GM12878 (cell line): ENCODE data around the gene PHF2. TPM values are rescaled to one million over a fixed set of nuclear protein-coding genes. Genes with fewer than 3 reads are reported as not detected.

ENCODE experiments used
- ATAC-seq: fragments of 200-7000 bp; cut with Tn5 transposase; 3 replicates; pipeline ENCODE4 v1.9.1; 2020; ENCODE audit warnings: mild to moderate bottlenecking, moderate library complexity
- BruUV-seq: library from RNA; stranded (reverse); fragments of 400-500 nt; replicated peaks from 2 replicates; lab custom pipeline; 2021; lab: Mats Ljungman, UMichigan
- CTCF ChIA-PET: fragments of 300-600 bp; sonication (Branson Sonifier 250); formaldehyde crosslinking; extraction: SDS; loops from one replicate; lab custom pipeline; 2021; ENCODE audit warnings: inconsistent platforms; lab: Yijun Ruan, JAX
- POLR2A ChIA-PET: fragments of 350-600 bp; formaldehyde crosslinking; extraction: SDS; loops from one replicate; lab custom pipeline; 2021; ENCODE audit warnings: inconsistent platforms; lab: Charles Lee
- RAD21 ChIA-PET: fragments of 300-600 bp; sonication (Branson Sonifier 250); formaldehyde crosslinking; loops from one replicate; lab custom pipeline; 2023; ENCODE audit warnings: antibody characterized with exemption; ENCODE audit not compliant: unreplicated experiment; lab: Charles Lee
- SMC1A ChIA-PET: fragments of 300-600 bp; sonication (Branson Sonifier 250); formaldehyde crosslinking; loops from one replicate; lab custom pipeline; 2023; ENCODE audit not compliant: unreplicated experiment, uncharacterized antibody; lab: Charles Lee
- DNase-seq: peaks from one replicate; pipeline ENCODE4 v3.0.0-alpha.2; 2011; ENCODE audit warnings: low read depth, low spot score
- FAIRE-seq: peaks from 3 replicates; lab custom pipeline; 2011; peaks lifted over from hg19 to GRCh38; lab: Jason Lieb, UNC
- H2AFZ ChIP-seq: 2 replicates; pipeline ENCODE4 v1.6.0; 2011; ENCODE audit warnings: low read depth, low read length, control low read depth; ENCODE audit not compliant: control insufficient read depth
- H3K27ac ChIP-seq: 2 replicates; pipeline ENCODE4 v1.5.1; 2011; ENCODE audit warnings: control low read depth; ENCODE audit not compliant: control insufficient read depth, insufficient read depth
- H3K27me3 ChIP-seq, 2 experiments: replicated peaks in 1 of 2; 2 replicates each; pipeline versions ENCODE4 v1.6.0 to v1.6.1; 2011; ENCODE audit warnings: low read length in 1 of 2; ENCODE audit not compliant: control insufficient read depth in 2 of 2, insufficient read depth in 2 of 2
- H3K36me3 ChIP-seq, 2 experiments: 2 replicates each; pipeline ENCODE4 v1.5.1; 2011; ENCODE audit warnings: low read length in 1 of 2; ENCODE audit not compliant: control insufficient read depth in 2 of 2, insufficient read depth in 2 of 2
- H3K4me1 ChIP-seq: 2 replicates; pipeline ENCODE4 v1.6.1; 2011; ENCODE audit warnings: mild to moderate bottlenecking, low read length, moderate library complexity, mixed read lengths; ENCODE audit not compliant: control insufficient read depth, insufficient read depth
- H3K4me2 ChIP-seq: 2 replicates; pipeline ENCODE4 v1.6.0; 2011; ENCODE audit warnings: control low read depth; ENCODE audit not compliant: control insufficient read depth, insufficient read depth
- H3K4me3 ChIP-seq: fragments of 200-600 bp; sonication (generic); 2 replicates; pipeline ENCODE4 v1.5.1; 2016
- H3K79me2 ChIP-seq: 2 replicates; pipeline ENCODE4 v1.6.0; 2011; ENCODE audit warnings: low read length; ENCODE audit not compliant: control insufficient read depth, insufficient read depth
- H3K9ac ChIP-seq: 2 replicates; pipeline ENCODE4 v1.8.0; 2011; ENCODE audit warnings: low read length, control low read depth, mixed read lengths; ENCODE audit not compliant: control insufficient read depth, insufficient read depth
- H3K9me3 ChIP-seq: replicated peaks from 3 replicates; pipeline ENCODE4 v1.5.1; 2011; ENCODE audit warnings: mild to moderate bottlenecking, low read length; ENCODE audit not compliant: control insufficient read depth, insufficient read depth
- H4K20me1 ChIP-seq: 2 replicates; pipeline ENCODE4 v1.6.0; 2011; ENCODE audit not compliant: control insufficient read depth, insufficient read depth
- ATF3 ChIP-seq: IDR thresholded peaks from 2 replicates; pipeline ENCODE4 v1.6.1; 2011; ENCODE audit warnings: low read depth, mild to moderate bottlenecking, low read length, moderate library complexity, borderline replicate concordance; ENCODE audit errors: extremely low read depth
- ATF7 ChIP-seq: fragments of 450-650 bp; IDR thresholded peaks from 2 replicates; pipeline ENCODE4 v1.6.1; 2016; ENCODE audit warnings: low read depth, mild to moderate bottlenecking
- CBFB ChIP-seq: IDR thresholded peaks from 2 replicates; pipeline ENCODE4 v1.6.1; 2016; ENCODE audit warnings: antibody characterized with exemption, low read depth
- CBX5 ChIP-seq: sonication (generic); IDR thresholded peaks from 2 replicates; pipeline ENCODE4 v1.6.1; 2016; ENCODE audit warnings: low read depth, moderate library complexity, mild to moderate bottlenecking, inconsistent platforms
- CTCF ChIP-seq, 3 experiments: IDR thresholded peaks in 2 of 3; conservative IDR thresholded peaks in 1 of 3; 2 replicates each; pipeline ENCODE4 v1.5.1; 2011; ENCODE audit warnings: low read depth in 3 of 3, low read length in 3 of 3, mild to moderate bottlenecking in 3 of 3, control low read depth in 2 of 3, moderate library complexity in 2 of 3, inconsistent platforms in 1 of 3, mixed read lengths in 1 of 3; ENCODE audit not compliant: control insufficient read depth in 2 of 3, insufficient read depth in 1 of 3; ENCODE audit errors: extremely low read depth in 1 of 3
- EP300 ChIP-seq, 2 experiments: fragments of 150-350 bp in 1 of 2; IDR thresholded peaks; 2 replicates each; pipeline ENCODE4 v1.6.1; 2011 to 2012; ENCODE audit warnings: low read depth in 2 of 2, low read length in 2 of 2, borderline replicate concordance in 1 of 2, improper control_type of control experiment in 1 of 2, inconsistent platforms in 1 of 2; ENCODE audit not compliant: control insufficient read depth in 1 of 2
- KDM1A ChIP-seq: fragments of 200-600 bp; sonication (generic); IDR thresholded peaks from 2 replicates; pipeline ENCODE4 v1.6.1; 2016; ENCODE audit warnings: borderline replicate concordance
- MEF2B ChIP-seq: fragments of 450-650 bp; IDR thresholded peaks from 2 replicates; pipeline ENCODE4 v1.6.1; 2018; ENCODE audit warnings: mild to moderate bottlenecking, moderate library complexity; ENCODE audit not compliant: partially characterized antibody, poor library complexity, severe bottlenecking
- MTA3 ChIP-seq: IDR thresholded peaks from 2 replicates; pipeline ENCODE4 v1.6.1; 2012; ENCODE audit warnings: low read length, inconsistent platforms, borderline replicate concordance
- NR2F1 ChIP-seq: fragments of 450-650 bp; conservative IDR thresholded peaks from 2 replicates; pipeline ENCODE4 v1.6.1; 2017; ENCODE audit warnings: mild to moderate bottlenecking
- RFX5 ChIP-seq: IDR thresholded peaks from 2 replicates; pipeline ENCODE4 v1.6.1; 2011; ENCODE audit warnings: low read depth, low read length, improper control_type of control experiment
- SMARCA5 ChIP-seq: fragments of 450-650 bp; IDR thresholded peaks from 2 replicates; pipeline ENCODE4 v1.6.1; 2017; ENCODE audit warnings: mild to moderate bottlenecking
- SMC3 ChIP-seq: IDR thresholded peaks from 2 replicates; pipeline ENCODE4 v1.6.1; 2011; ENCODE audit warnings: low read length, improper control_type of control experiment, borderline replicate concordance
- SREBF1 ChIP-seq: IDR thresholded peaks from 2 replicates; pipeline ENCODE4 v1.6.1; 2012; ENCODE audit warnings: mild to moderate bottlenecking, low read length
- STAT1 ChIP-seq: fragments of 450-650 bp; conservative IDR thresholded peaks from 2 replicates; pipeline ENCODE4 v1.6.1; 2014; ENCODE audit warnings: antibody characterized with exemption, mild to moderate bottlenecking
- SUZ12 ChIP-seq: fragments of 200-600 bp; sonication (generic); IDR thresholded peaks from one replicate; pipeline ENCODE4 v1.6.1; 2018; ENCODE audit warnings: antibody characterized with exemption, mild to moderate bottlenecking; ENCODE audit not compliant: unreplicated experiment
- WRNIP1 ChIP-seq: IDR thresholded peaks from 2 replicates; pipeline ENCODE4 v1.6.1; 2011; ENCODE audit warnings: low read depth, low read length, improper control_type of control experiment, borderline replicate concordance
- ZNF592 ChIP-seq: fragments of 450-650 bp; IDR thresholded peaks from 2 replicates; pipeline ENCODE4 v1.6.1; 2017; ENCODE audit warnings: mild to moderate bottlenecking, moderate library complexity
- WGBS: methylation state at CpG from one replicate; pipeline ENCODE4 v1.1.6; 2016; ENCODE audit warnings: low lambda C conversion rate; ENCODE audit not compliant: insufficient replicate concordance, insufficient coverage; ENCODE audit errors: missing lambda C conversion rate; 5-methylcytosine and 5-hydroxymethylcytosine counted together
- in situ Hi-C: fragments of 300-500 bp; cut with MboI; formaldehyde crosslinking; loops from 9 replicates; pipeline ENCODE4 v1.14.3; 2018; ENCODE audit warnings: mixed read lengths
- intact Hi-C: fragments of 100-400 bp; cut with micrococcal nuclease; formaldehyde crosslinking; loops from one replicate; pipeline ENCODE4 v1.14.2; 2022; ENCODE audit not compliant: unreplicated experiment
- polyA plus RNA-seq, 11 experiments: library from polyadenylated mRNA; depleted of rRNA in 4 of 11; unstranded in 6 of 11; stranded (reverse) in 5 of 11; fragments of >200 nt; fragmentation: Nextera tagmentation in 4 of 11; fragmentation: Illumina TruSeq in 1 of 11; extraction: Ambion mirVana in 4 of 11; extraction: Trizol in 1 of 11; gene quantifications; 1 replicate in 1 of 11; 2 replicates in 10 of 11; pipeline versions ENCODE4 v1.2.1 to v1.2.3, GENCODE V29; 2011 to 2016; ENCODE audit warnings: inconsistent platforms in 2 of 11, missing spikeins in 2 of 11, low read depth in 1 of 11
- total RNA-seq, 4 experiments: library from RNA; depleted of rRNA in 3 of 4; stranded (reverse); fragments of >200 nt in 3 of 4; fragmentation: Illumina TruSeq in 1 of 4; extraction: Trizol in 1 of 4; gene quantifications; 2 replicates each; pipeline versions ENCODE4 v1.2.1 to v1.2.3, GENCODE V29; 2013 to 2021

PHF2 gene
- total and polyA plus RNA-seq, 10 of the 15 experiments (the other 5 are each of a cell fraction or from before 2014, with no cell fraction given), result 0.34 to 13.3 (median 5.5) TPM

DNA sequence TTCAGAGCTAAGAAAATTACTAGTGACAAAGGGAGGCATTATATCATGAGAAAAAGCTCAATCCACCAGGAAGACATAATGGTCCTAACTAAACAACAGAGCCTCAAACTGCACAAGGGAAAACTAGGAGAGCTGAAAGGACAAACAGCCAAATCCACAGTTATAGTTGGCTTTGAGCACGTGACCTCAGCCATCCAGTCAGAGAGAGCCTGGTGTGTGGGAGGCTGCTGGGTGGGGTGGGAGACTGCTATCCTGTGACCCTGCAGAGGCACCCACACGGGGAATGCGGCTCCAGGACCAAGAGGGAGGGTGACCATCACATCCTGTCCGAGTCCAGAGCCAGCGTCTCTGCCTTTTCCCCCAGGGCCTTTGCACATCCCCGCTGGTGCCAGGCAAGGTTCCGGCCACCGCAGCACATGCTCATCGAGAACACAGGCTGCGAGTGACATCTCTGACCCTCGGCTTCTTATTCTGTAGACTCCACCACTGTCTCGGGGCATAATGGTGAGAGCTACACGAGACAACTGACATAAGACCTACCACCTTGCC, 145.1 kb downstream of the PHF2 start:
- RAD21 ChIA-PET, result no interaction called here
- H3K9me3 ChIP-seq, result no peaks in the 10 kb centered on the region; the same call in 2 of the 3 replicates
- intact Hi-C loops, result no loop called here
- no peak overlapping the region for H3K4me2 ChIP-seq
- 18% methylated on average over 13 of the region's 13 CpGs for WGBS
- no peak overlapping the region for H2AFZ ChIP-seq
- no peak overlapping the region for H3K27ac ChIP-seq
- H3K79me2 ChIP-seq, result no peaks in the 10 kb centered on the region
- no peak for FAIRE-seq
- H3K36me3 ChIP-seq, result no peaks in the 10 kb centered on the region
- H3K4me3 ChIP-seq, result no peak overlapping the region
- H3K9ac ChIP-seq, result no peak overlapping the region
- H3K4me1 ChIP-seq, result no peaks in the 10 kb centered on the region
- in situ Hi-C loops, result no loop called here
- POLR2A ChIA-PET, result no interaction called here
- H4K20me1 ChIP-seq, result no peaks in the 10 kb centered on the region
- no peaks in the 10 kb centered on the region for H3K27me3 ChIP-seq
- no peak for TF ChIP-seq SREBF1
- no peak for TF ChIP-seq NR2F1
- TF ChIP-seq CBX5, result no peak
- TF ChIP-seq EP300 (IDR thresholded peaks at IDR 0.05; ENCODE audit: borderline replicate concordance in 1 of 2, control insufficient read depth in 1 of 2, low read depth in 2 of 2, low read length in 2 of 2), result no peak
- no peak for TF ChIP-seq SMC3
- no peak for TF ChIP-seq SUZ12
- no peak for TF ChIP-seq ZNF592
- no peak for TF ChIP-seq ATF3
- TF ChIP-seq MTA3, result no peak
- no peak for TF ChIP-seq MEF2B
- TF ChIP-seq STAT1, result no peak
- no peak for TF ChIP-seq RFX5
- no peak for TF ChIP-seq WRNIP1
- TF ChIP-seq ATF7, result no peak
- no peak for TF ChIP-seq KDM1A
- no peak for TF ChIP-seq SMARCA5
- TF ChIP-seq CBFB, result no peak
- TF ChIP-seq CTCF (IDR thresholded peaks at IDR 0.05 in 2 of 3, conservative IDR thresholded peaks at IDR 0.05 in 1 of 3; ENCODE audit: control insufficient read depth in 2 of 3, extremely low read depth in 1 of 3, insufficient read depth in 1 of 3, low read depth in 3 of 3, low read length in 3 of 3), result no peak
- no TSS peak for BruUV-seq
- CTCF ChIA-PET, result no interaction called here
- SMC1A ChIA-PET, result no interaction called here
- DNase-seq, result no peak
- no peak for ATAC-seq
